SK-N-SH (cell line): ENCODE results near the gene CD274. TPM values are rescaled to one million over a fixed set of nuclear protein-coding genes. Genes with fewer than 3 reads are reported as not detected.

Experiments
- CTCF ChIA-PET: fragments of 300-600, 350-600 bp; formaldehyde crosslinking; extraction: SDS; loops from one replicate; lab custom pipeline; 2021; lab: Yijun Ruan, JAX
- POLR2A ChIA-PET: fragments of 350-600 bp; sonication (Branson Sonifier 250); formaldehyde crosslinking; extraction: SDS; loops from one replicate; lab custom pipeline; 2020; ENCODE audit warnings: antibody characterized with exemption, inconsistent platforms; lab: Yijun Ruan, JAX
- DNase-seq: peaks from one replicate; pipeline ENCODE4 v3.0.0; 2012
- H2AFZ ChIP-seq: fragments of 200-600 bp; sonication (generic); 2 replicates; pipeline ENCODE4 v1.8.1; 2016; ENCODE audit warnings: antibody characterized with exemption, mild to moderate bottlenecking, low read depth
- H3F3A ChIP-seq: fragments of 200-600 bp; sonication (generic); replicated peaks from 2 replicates; pipeline ENCODE3; 2016; ENCODE audit warnings: antibody characterized with exemption, mild to moderate bottlenecking; ENCODE audit not compliant: insufficient read depth
- H3K27ac ChIP-seq, 2 experiments: fragments of 200-500 bp in 1 of 2; fragments of 200-600 bp in 1 of 2; sonication (Bioruptor generic) in 1 of 2; sonication (generic), shearing (Covaris generic) in 1 of 2; 2 replicates each; pipeline versions ENCODE4 v1.5.1 to v1.6.1; 2014 to 2016; ENCODE audit warnings: low read depth in 2 of 2, inconsistent platforms in 1 of 2, low read length in 1 of 2, mild to moderate bottlenecking in 1 of 2, mixed read lengths in 1 of 2
- H3K27me3 ChIP-seq: fragments of 200-600 bp; sonication (generic), shearing (Covaris generic); 2 replicates; pipeline ENCODE4 v1.6.1; 2016; ENCODE audit warnings: mixed run types; ENCODE audit not compliant: insufficient read depth
- H3K36me3 ChIP-seq, 2 experiments: fragments of 200-500 bp in 1 of 2; fragments of 200-600 bp in 1 of 2; sonication (Bioruptor generic) in 1 of 2; sonication (generic) in 1 of 2; replicated peaks in 1 of 2; 2 replicates each; pipeline versions ENCODE3 to v1.5.1; 2014 to 2016; ENCODE audit warnings: low read length in 1 of 2, mild to moderate bottlenecking in 1 of 2; ENCODE audit not compliant: insufficient read depth in 2 of 2, control insufficient read depth in 1 of 2
- H3K4me1 ChIP-seq, 2 experiments: fragments of 200-500 bp in 1 of 2; fragments of 200-600 bp in 1 of 2; sonication (Bioruptor generic) in 1 of 2; sonication (generic), shearing (Covaris generic) in 1 of 2; 2 replicates each; pipeline versions ENCODE4 v1.5.1 to v1.6.1; 2014 to 2016; ENCODE audit warnings: low read depth in 1 of 2, low read length in 1 of 2, mixed run types in 1 of 2; ENCODE audit not compliant: insufficient read depth in 2 of 2, control insufficient read depth in 1 of 2
- H3K4me2 ChIP-seq: fragments of 200-600 bp; sonication (generic), shearing (Covaris generic); 2 replicates; pipeline ENCODE4 v1.6.1; 2017; ENCODE audit warnings: mixed run types
- H3K4me3 ChIP-seq, 2 experiments: fragments of 200-500 bp in 1 of 2; fragments of 200-600 bp in 1 of 2; sonication (Bioruptor generic) in 1 of 2; sonication (generic), shearing (Covaris generic) in 1 of 2; 2 replicates each; pipeline versions ENCODE4 v1.5.1 to v1.8.1; 2014 to 2016; ENCODE audit warnings: low read depth in 2 of 2, inconsistent platforms in 1 of 2, low read length in 1 of 2, mild to moderate bottlenecking in 1 of 2, mixed read lengths in 1 of 2, moderate library complexity in 1 of 2
- H3K79me2 ChIP-seq: fragments of 200-600 bp; sonication (generic); 2 replicates; pipeline ENCODE4 v1.8.1; 2017; ENCODE audit warnings: mild to moderate bottlenecking; ENCODE audit not compliant: insufficient read depth
- H3K9ac ChIP-seq: fragments of 200-600 bp; sonication (generic); 2 replicates; pipeline ENCODE4 v1.6.1; 2017; ENCODE audit warnings: mixed run types
- H3K9me2 ChIP-seq: fragments of 200-600 bp; sonication (generic); 2 replicates; pipeline ENCODE4 v1.6.1; 2017; ENCODE audit warnings: mixed run types
- H3K9me3 ChIP-seq: fragments of 200-600 bp; sonication (generic); 2 replicates; pipeline ENCODE4 v1.6.1; 2017; ENCODE audit warnings: mixed run types, mild to moderate bottlenecking, moderate library complexity
- H4K20me1 ChIP-seq: fragments of 200-600 bp; sonication (generic); 2 replicates; pipeline ENCODE4 v1.6.1; 2017; ENCODE audit warnings: mild to moderate bottlenecking, mixed run types; ENCODE audit not compliant: insufficient read depth
- ELF1 ChIP-seq: IDR thresholded peaks from 2 replicates; pipeline ENCODE4 v1.4.0; 2012
- EZH2phosphoT487 ChIP-seq: fragments of 200-600 bp; sonication (generic); IDR thresholded peaks from 2 replicates; pipeline ENCODE4 v1.6.1; 2017; ENCODE audit warnings: low read depth, mixed run types, mild to moderate bottlenecking, antibody characterized with exemption, moderate library complexity, borderline replicate concordance
- FOSL2 ChIP-seq: IDR thresholded peaks from 2 replicates; pipeline ENCODE4 v1.4.0; 2012; ENCODE audit warnings: low read depth, mild to moderate bottlenecking, moderate library complexity, borderline replicate concordance
- FOXJ3 ChIP-seq: sonication (generic); formaldehyde crosslinking; IDR thresholded peaks from 2 replicates; pipeline ENCODE4 v1.5.1; 2020; ENCODE audit warnings: mild to moderate bottlenecking, missing genetic modification reagents
- FOXM1 ChIP-seq: IDR thresholded peaks from 2 replicates; pipeline ENCODE4 v1.4.0; 2012; ENCODE audit warnings: low read depth, mild to moderate bottlenecking
- GATA2 ChIP-seq: sonication (generic); formaldehyde crosslinking; IDR thresholded peaks from 2 replicates; pipeline ENCODE4 v1.5.0; 2020; ENCODE audit warnings: mild to moderate bottlenecking, missing genetic modification reagents
- MXI1 ChIP-seq: IDR thresholded peaks from 2 replicates; pipeline ENCODE4 v1.6.1; 2012; ENCODE audit warnings: mild to moderate bottlenecking, low read depth, low read length, improper control_type of control experiment
- NRF1 ChIP-seq: IDR thresholded peaks from 2 replicates; pipeline ENCODE4 v1.6.1; 2012; ENCODE audit warnings: low read depth, mild to moderate bottlenecking, low read length
- RAD21 ChIP-seq: IDR thresholded peaks from 2 replicates; pipeline ENCODE4 v1.6.1; 2012; ENCODE audit warnings: mild to moderate bottlenecking, low read length
- RCOR1 ChIP-seq: fragments of 150-350 bp; IDR thresholded peaks from 2 replicates; pipeline ENCODE4 v1.6.1; 2017; ENCODE audit warnings: antibody characterized with exemption, low read length
- RFX5 ChIP-seq: IDR thresholded peaks from 2 replicates; pipeline ENCODE4 v1.6.1; 2012; ENCODE audit warnings: mild to moderate bottlenecking, improper control_type of control experiment, low read length
- RXRA ChIP-seq: IDR thresholded peaks from 2 replicates; pipeline ENCODE4 v1.4.0; 2012; ENCODE audit warnings: low read depth, mild to moderate bottlenecking, borderline replicate concordance
- SIN3A ChIP-seq: IDR thresholded peaks from 2 replicates; pipeline ENCODE4 v1.6.1; 2012; ENCODE audit warnings: low read depth, mild to moderate bottlenecking, low read length, moderate library complexity, borderline replicate concordance
- SMC3 ChIP-seq: IDR thresholded peaks from 2 replicates; pipeline ENCODE4 v1.6.1; 2012; ENCODE audit warnings: low read depth, low read length, improper control_type of control experiment
- TEAD4 ChIP-seq: IDR thresholded peaks from 2 replicates; pipeline ENCODE4 v1.4.0; 2012; ENCODE audit warnings: mild to moderate bottlenecking, borderline replicate concordance; ENCODE audit not compliant: insufficient read depth
- YY1 ChIP-seq: IDR thresholded peaks from 2 replicates; pipeline ENCODE4 v1.4.0; 2012; ENCODE audit warnings: low read depth, mild to moderate bottlenecking
- WGBS: methylation state at CpG from one replicate; pipeline ENCODE4 v1.1.6; 2017; ENCODE audit warnings: low lambda C conversion rate; 5-methylcytosine and 5-hydroxymethylcytosine counted together
- polyA plus RNA-seq, 3 experiments: library from polyadenylated mRNA; depleted of rRNA; stranded (reverse); fragments of >200 nt; gene quantifications; 2 replicates each; pipeline ENCODE4 v1.2.3, GENCODE V29; 2012
- TF ChIP-seq, protein P1 (sequence below): IDR thresholded peaks from 2 replicates; pipeline ENCODE4 v1.6.1; 2012; ENCODE audit warnings: mild to moderate bottlenecking, low read depth, low read length, moderate library complexity
- TF ChIP-seq, protein P2 (sequence below): IDR thresholded peaks from 2 replicates; pipeline ENCODE4 v1.4.0; 2012; ENCODE audit warnings: low read depth, borderline replicate concordance
- TF ChIP-seq, protein P3 (sequence below): fragments of 200-600 bp; sonication (generic); IDR thresholded peaks from 2 replicates; pipeline ENCODE4 v1.6.1; 2017; ENCODE audit warnings: antibody characterized with exemption, mild to moderate bottlenecking, moderate library complexity
- TF ChIP-seq, protein P4 (sequence below): IDR thresholded peaks from 2 replicates; pipeline ENCODE4 v1.4.0; 2012; ENCODE audit warnings: low read depth

Gene CD274
- polyA plus RNA-seq, 1 of the 3 experiments (the other 2 are of a cell fraction) = 25.8 TPM

DNA sequence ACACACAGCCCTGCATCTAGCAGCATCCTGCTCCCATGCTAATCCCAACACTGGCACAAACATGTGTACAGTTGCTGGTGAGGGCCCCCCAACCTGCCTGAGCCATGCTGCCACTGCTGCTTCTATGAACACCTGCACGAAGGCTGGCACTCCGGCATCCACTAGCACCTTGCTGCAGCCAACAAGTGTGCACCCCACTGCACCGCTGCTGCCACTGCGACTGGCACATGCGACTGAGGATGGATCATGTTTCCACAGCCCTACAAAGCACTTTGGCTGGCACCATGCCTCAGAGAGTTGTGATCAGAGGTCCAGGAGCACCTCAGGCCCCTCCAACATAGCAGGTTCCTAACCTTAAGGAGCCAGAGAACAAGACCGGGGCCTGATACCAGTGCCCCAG lies 52.2 kb downstream of the CD274 start (continued):
- TF ChIP-seq GATA2 (CRISPR knock-in tag) (no peak), RAD21 (no peak)
- TF ChIP-seq, protein P1, sequence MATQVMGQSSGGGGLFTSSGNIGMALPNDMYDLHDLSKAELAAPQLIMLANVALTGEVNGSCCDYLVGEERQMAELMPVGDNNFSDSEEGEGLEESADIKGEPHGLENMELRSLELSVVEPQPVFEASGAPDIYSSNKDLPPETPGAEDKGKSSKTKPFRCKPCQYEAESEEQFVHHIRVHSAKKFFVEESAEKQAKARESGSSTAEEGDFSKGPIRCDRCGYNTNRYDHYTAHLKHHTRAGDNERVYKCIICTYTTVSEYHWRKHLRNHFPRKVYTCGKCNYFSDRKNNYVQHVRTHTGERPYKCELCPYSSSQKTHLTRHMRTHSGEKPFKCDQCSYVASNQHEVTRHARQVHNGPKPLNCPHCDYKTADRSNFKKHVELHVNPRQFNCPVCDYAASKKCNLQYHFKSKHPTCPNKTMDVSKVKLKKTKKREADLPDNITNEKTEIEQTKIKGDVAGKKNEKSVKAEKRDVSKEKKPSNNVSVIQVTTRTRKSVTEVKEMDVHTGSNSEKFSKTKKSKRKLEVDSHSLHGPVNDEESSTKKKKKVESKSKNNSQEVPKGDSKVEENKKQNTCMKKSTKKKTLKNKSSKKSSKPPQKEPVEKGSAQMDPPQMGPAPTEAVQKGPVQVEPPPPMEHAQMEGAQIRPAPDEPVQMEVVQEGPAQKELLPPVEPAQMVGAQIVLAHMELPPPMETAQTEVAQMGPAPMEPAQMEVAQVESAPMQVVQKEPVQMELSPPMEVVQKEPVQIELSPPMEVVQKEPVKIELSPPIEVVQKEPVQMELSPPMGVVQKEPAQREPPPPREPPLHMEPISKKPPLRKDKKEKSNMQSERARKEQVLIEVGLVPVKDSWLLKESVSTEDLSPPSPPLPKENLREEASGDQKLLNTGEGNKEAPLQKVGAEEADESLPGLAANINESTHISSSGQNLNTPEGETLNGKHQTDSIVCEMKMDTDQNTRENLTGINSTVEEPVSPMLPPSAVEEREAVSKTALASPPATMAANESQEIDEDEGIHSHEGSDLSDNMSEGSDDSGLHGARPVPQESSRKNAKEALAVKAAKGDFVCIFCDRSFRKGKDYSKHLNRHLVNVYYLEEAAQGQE = no peak

DNA sequence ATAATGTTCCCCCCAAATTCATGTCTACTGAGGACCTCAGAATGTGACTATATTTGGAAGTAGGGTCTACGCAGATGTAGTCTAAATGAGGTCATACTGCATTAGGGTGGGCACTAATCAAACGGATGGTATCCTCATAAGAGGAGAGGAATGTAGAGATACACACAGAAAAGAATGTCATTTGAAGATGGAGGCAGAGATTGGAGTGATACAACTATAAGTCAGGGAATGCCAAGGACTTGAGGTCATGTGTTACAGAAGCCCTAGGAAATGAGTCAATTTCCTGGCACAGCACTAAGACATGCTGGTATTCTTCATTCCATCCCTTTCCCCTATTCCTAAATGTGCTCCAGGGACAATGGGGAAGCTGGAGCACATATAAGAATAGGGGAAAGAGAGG lies 59.2 kb downstream of the CD274 start:
- H2AFZ ChIP-seq = no peak overlapping the region
- TF ChIP-seq, protein P2, sequence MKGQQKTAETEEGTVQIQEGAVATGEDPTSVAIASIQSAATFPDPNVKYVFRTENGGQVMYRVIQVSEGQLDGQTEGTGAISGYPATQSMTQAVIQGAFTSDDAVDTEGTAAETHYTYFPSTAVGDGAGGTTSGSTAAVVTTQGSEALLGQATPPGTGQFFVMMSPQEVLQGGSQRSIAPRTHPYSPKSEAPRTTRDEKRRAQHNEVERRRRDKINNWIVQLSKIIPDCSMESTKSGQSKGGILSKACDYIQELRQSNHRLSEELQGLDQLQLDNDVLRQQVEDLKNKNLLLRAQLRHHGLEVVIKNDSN = no peak
- TF ChIP-seq, protein P3, sequence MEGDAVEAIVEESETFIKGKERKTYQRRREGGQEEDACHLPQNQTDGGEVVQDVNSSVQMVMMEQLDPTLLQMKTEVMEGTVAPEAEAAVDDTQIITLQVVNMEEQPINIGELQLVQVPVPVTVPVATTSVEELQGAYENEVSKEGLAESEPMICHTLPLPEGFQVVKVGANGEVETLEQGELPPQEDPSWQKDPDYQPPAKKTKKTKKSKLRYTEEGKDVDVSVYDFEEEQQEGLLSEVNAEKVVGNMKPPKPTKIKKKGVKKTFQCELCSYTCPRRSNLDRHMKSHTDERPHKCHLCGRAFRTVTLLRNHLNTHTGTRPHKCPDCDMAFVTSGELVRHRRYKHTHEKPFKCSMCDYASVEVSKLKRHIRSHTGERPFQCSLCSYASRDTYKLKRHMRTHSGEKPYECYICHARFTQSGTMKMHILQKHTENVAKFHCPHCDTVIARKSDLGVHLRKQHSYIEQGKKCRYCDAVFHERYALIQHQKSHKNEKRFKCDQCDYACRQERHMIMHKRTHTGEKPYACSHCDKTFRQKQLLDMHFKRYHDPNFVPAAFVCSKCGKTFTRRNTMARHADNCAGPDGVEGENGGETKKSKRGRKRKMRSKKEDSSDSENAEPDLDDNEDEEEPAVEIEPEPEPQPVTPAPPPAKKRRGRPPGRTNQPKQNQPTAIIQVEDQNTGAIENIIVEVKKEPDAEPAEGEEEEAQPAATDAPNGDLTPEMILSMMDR = no peak
- peak; percentile 99 for TF ChIP-seq TEAD4
- TF ChIP-seq, protein P4, sequence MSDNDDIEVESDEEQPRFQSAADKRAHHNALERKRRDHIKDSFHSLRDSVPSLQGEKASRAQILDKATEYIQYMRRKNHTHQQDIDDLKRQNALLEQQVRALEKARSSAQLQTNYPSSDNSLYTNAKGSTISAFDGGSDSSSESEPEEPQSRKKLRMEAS = peak; percentile 75
- TF ChIP-seq, protein P1 = peak; percentile 50; the same call in 1 of the 2 replicates
- peak; percentile 98 for TF ChIP-seq FOXM1
- TF ChIP-seq SIN3A = peak; percentile 57; the same call in 1 of the 2 replicates
- TF ChIP-seq RAD21 = no peak
- no peak for TF ChIP-seq EZH2phosphoT487
- TF ChIP-seq FOSL2 = peak; percentile 99
- TF ChIP-seq FOXJ3 = no peak
- no peak for TF ChIP-seq SMC3
- no peak for TF ChIP-seq MXI1
- peak; percentile 96 for TF ChIP-seq RXRA
- TF ChIP-seq YY1 = peak; percentile 73; the same call in 1 of the 2 replicates
- TF ChIP-seq ELF1 = peak; percentile 40; the same call in 1 of the 2 replicates
- no peak for TF ChIP-seq RFX5
- TF ChIP-seq RCOR1 = no peak
- no peak for TF ChIP-seq NRF1

More for the DNA sequence above, 59.2 kb downstream of the CD274 start:
- 6% methylated on average over 2 of the region's 2 CpGs for WGBS
- Histone ChIP-seq H3K27me3 (no peaks in the 10 kb centered on the region), H3F3A (peaks cover 33% of the 10 kb centered on the region), H3K79me2 (peaks cover 39% of the 10 kb centered on the region), H3K36me3 (peaks cover 0 to 4% of the 10 kb centered on the region in 2 experiments), H3K9ac (peak overlapping the region; percentile 83), H3K4me1 (peaks cover 13 to 29% of the 10 kb centered on the region in 2 experiments), H3K4me3 (peak overlapping the region in 1 of 2 experiments; percentile 58; a peak in 2 of 4 replicates), H4K20me1 (no peaks in the 10 kb centered on the region), H3K4me2 (peak overlapping the region; percentile 83), H3K9me2 (no peaks in the 10 kb centered on the region), H3K27ac (peak overlapping the region; percentile 91 to 100), H3K9me3 (peaks cover 2% of the 10 kb centered on the region; the same call in 1 of the 2 replicates)
- POLR2A ChIA-PET = no interaction called here
- CTCF ChIA-PET = no interaction called here
- DNase-seq = no peak
